CD8-positive, alpha-beta memory T cell (primary cell): ENCODE data around the gene VWC2L. TPM values are rescaled to one million over a fixed set of nuclear protein-coding genes. Genes with fewer than 3 reads are reported as not detected.
A peak's percentile ranks its signal among the peaks of the same experiment; 100 is the strongest.

Source experiments
- CTCF ChIA-PET: fragments of 350-600 bp; sonication (Branson Sonifier 250); formaldehyde crosslinking; loops from one replicate; lab custom pipeline; 2021; ENCODE audit warnings: antibody characterized with exemption; lab: Charles Lee
- POLR2A ChIA-PET: fragments of 350-600 bp; sonication (Branson Sonifier 250); formaldehyde crosslinking; loops from one replicate; lab custom pipeline; 2021; ENCODE audit warnings: antibody characterized with exemption; lab: Charles Lee
- DNase-seq, 5 donors: peaks; one replicate each; pipeline versions ENCODE4 v3.0.0 to v3.0.0-alpha.2; 2020 to 2022; ENCODE audit warnings: mixed read lengths in 1 of 5
- H3K27ac ChIP-seq: one replicate; pipeline ENCODE4 v1.7.0; 2013; ENCODE audit warnings: low read depth, mild to moderate bottlenecking, low read length, moderate library complexity
- H3K27me3 ChIP-seq: 2 replicates; pipeline ENCODE4 v1.7.0; 2013; ENCODE audit warnings: low read length, mild to moderate bottlenecking; ENCODE audit not compliant: insufficient read depth, poor library complexity, severe bottlenecking
- H3K36me3 ChIP-seq: 2 replicates; pipeline ENCODE4 v1.7.0; 2013; ENCODE audit warnings: mild to moderate bottlenecking, low read length, moderate library complexity; ENCODE audit not compliant: insufficient read depth
- H3K4me1 ChIP-seq: 2 replicates; pipeline ENCODE4 v1.7.0; 2013; ENCODE audit warnings: mild to moderate bottlenecking, low read length, moderate library complexity; ENCODE audit not compliant: insufficient read depth
- H3K4me3 ChIP-seq: 2 replicates; pipeline ENCODE4 v1.7.0; 2013; ENCODE audit warnings: mild to moderate bottlenecking, low read length
- H3K9me3 ChIP-seq: 2 replicates; pipeline ENCODE4 v1.7.0; 2013; ENCODE audit warnings: mild to moderate bottlenecking, low read length
- H3K27ac Mint-ChIP-seq, 8 donors: one replicate each; pipeline ENCODE4 v1.8.0; 2020 to 2021; ENCODE audit warnings: mixed read lengths in 8 of 8, mild to moderate bottlenecking in 6 of 8, inconsistent platforms in 3 of 8, moderate library complexity in 3 of 8
- H3K27me3 Mint-ChIP-seq, 2 donors: one replicate each; pipeline ENCODE4 v1.8.0; 2020 to 2021; ENCODE audit warnings: mixed read lengths in 2 of 2, mild to moderate bottlenecking in 1 of 2, moderate library complexity in 1 of 2
- H3K36me3 Mint-ChIP-seq, 3 donors: one replicate each; pipeline ENCODE4 v1.8.0; 2020 to 2021; ENCODE audit warnings: mixed read lengths in 3 of 3, inconsistent platforms in 1 of 3, mild to moderate bottlenecking in 1 of 3
- H3K4me1 Mint-ChIP-seq, 3 donors: one replicate each; pipeline ENCODE4 v1.8.0; 2020 to 2021; ENCODE audit warnings: mixed read lengths in 3 of 3, inconsistent platforms in 1 of 3, mild to moderate bottlenecking in 1 of 3
- H3K4me3 Mint-ChIP-seq, 7 donors: one replicate each; pipeline ENCODE4 v1.8.0; 2020 to 2021; ENCODE audit warnings: mixed read lengths in 7 of 7, mild to moderate bottlenecking in 6 of 7, moderate library complexity in 4 of 7, inconsistent platforms in 2 of 7
- H3K9me3 Mint-ChIP-seq, 5 donors: one replicate each; pipeline ENCODE4 v1.8.0; 2020 to 2022; ENCODE audit warnings: mixed read lengths in 5 of 5, mild to moderate bottlenecking in 3 of 5, moderate library complexity in 2 of 5, inconsistent platforms in 1 of 5
- polyA plus RNA-seq: library from polyadenylated mRNA; unstranded; fragments of 300-500 nt; fragmentation: Illumina TruSeq; gene quantifications from one replicate; pipeline ENCODE4 v1.2.3, GENCODE V29; 2021
- total RNA-seq, 2 experiments: library from RNA; stranded (reverse); gene quantifications; one replicate each; pipeline ENCODE4 v1.2.3, GENCODE V29; 2021

Gene VWC2L
- total RNA-seq (not detected), polyA plus RNA-seq (not detected)

DNA sequence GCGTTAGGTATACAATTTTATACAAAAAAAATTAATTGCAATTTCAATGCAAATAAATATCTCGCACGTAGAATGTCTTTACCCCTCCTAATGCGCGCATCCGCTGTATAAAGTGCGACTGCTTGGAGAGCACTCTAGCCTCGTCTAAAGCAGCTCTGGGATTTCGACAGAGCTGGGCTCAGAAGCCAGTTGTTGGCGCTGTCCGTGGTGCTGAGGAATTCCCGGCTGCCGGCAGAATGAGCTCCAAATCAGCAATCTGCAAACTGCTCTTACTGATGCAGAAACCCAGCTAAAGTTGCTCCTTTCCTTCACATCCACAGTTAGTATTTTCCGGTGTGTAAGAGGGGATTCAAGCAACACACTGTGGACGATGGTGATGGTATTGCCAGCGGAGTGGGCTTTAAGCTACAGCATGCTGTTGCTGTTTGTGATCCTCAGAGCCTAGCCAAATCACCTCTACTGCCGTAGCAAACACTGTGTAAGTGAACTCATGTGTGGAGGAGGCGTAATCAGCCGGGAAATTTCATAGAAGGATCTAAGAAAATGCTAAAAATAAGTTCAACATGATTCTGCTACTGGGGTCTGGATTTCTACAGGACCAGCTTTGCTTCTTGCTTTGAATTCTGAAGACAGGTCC is at the start of gene VWC2L:
VWC2L (plus strand) TSS at position 137 of the 637 bp plus-strand sequence. CDS start 3,140 bp downstream, outside the sequence.
- POLR2A ChIA-PET, result no interaction called here
- H3K4me1 Mint-ChIP-seq, result no peaks in the 10 kb centered on the region
- no peaks in the 10 kb centered on the region for H3K36me3 ChIP-seq
- peaks cover 0 to 3% (median 0%) of the 10 kb centered on the region in 5 donors for H3K9me3 Mint-ChIP-seq
- peaks cover 0 to 2% of the 10 kb centered on the region in 2 donors for H3K27me3 Mint-ChIP-seq
- H3K9me3 ChIP-seq, result no peaks in the 10 kb centered on the region
- H3K27ac ChIP-seq, result no peak within 1 kb of the TSS
- DNase-seq, result peak in 2 of 5 donors; percentile 0 to 40
- no peak within 1 kb of the TSS for H3K27ac Mint-ChIP-seq
- H3K27me3 ChIP-seq, result no peaks in the 10 kb centered on the region
- CTCF ChIA-PET, result no interaction called here
- H3K4me3 ChIP-seq, result no peak within 1 kb of the TSS
- H3K4me1 ChIP-seq, result no peaks in the 10 kb centered on the region
- H3K4me3 Mint-ChIP-seq, result no peak within 1 kb of the TSS
- H3K36me3 Mint-ChIP-seq, result no peaks in the 10 kb centered on the region

DNA sequence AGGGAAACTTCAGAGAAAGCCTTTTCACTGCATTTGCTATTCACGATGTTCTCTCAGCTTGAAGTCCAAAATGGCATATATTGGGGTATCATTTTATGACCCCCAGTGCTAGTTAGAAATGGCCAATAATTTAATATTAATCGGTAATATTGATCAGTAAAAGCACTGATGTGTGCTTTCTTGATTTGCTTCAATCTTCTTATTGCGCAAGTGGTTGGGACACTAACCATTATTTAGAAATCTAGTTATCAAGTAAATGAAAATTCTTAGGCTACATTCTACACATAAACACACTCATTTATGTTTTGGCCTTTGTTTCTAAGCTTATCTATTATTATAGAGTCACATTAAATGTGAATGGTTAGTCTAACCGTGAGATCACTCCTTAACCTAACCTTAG is 49.7 kb upstream of the VWC2L start:
- POLR2A ChIA-PET, result no interaction called here
- Mint-ChIP-seq H3K4me1 (no peaks in the 10 kb centered on the region), H3K36me3 (no peaks in the 10 kb centered on the region)

DNA sequence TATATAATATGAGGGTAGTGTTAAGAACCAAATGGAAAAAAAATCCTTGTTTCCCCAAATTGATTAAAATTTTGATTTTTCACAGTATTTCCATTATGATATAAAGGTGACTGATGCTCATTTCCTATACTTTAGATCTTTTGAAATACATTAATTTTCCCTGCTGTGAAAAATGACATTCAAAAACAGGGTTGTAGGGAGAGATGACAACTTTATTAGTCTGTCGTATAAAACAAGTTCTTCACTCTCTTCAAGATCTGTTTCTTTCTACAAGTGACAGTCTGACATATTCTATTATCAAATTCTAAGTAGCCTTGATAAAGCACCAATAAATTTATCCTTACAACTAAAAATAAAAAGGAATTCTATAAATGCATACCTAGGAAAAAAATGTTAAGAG is 45.3 kb upstream of the VWC2L start:
- H3K36me3 Mint-ChIP-seq, result no peaks in the 10 kb centered on the region
- POLR2A ChIA-PET, result no interaction called here

More for the DNA sequence above, 49.7 kb upstream of the VWC2L start:
- Histone ChIP-seq H3K27me3 (no peaks in the 10 kb centered on the region), H3K36me3 (no peaks in the 10 kb centered on the region), H3K4me3 (no peak overlapping the region), H3K4me1 (no peaks in the 10 kb centered on the region), H3K27ac (no peak overlapping the region), H3K9me3 (no peaks in the 10 kb centered on the region)
- no peak for DNase-seq
- no peak overlapping the region for H3K27ac Mint-ChIP-seq
- H3K9me3 Mint-ChIP-seq, result peaks cover 3 to 17% (median 10%) of the 10 kb centered on the region in 5 donors
- H3K4me3 Mint-ChIP-seq, result no peak overlapping the region
- CTCF ChIA-PET, result no interaction called here
- no peaks in the 10 kb centered on the region for H3K27me3 Mint-ChIP-seq

DNA sequence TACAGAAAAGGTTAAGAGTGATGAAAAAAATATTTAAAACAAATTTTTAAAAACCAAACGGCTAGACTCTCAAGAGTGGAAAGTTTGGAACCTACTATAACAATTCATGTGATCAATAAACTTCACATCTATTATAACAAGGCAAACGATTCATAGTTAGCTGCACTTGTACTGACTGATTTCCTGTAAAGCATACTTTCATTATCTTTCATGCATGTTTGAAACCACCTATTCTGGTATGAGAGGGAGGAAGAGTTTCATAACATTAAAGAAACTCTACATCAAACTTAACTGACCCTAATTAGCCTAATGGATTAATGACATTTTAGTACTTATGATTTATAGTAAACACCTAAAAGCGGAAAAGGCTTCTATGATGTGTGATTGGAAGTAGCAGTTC is 43.7 kb upstream of the VWC2L start:
- no peak overlapping the region for H3K27ac ChIP-seq
- H3K9me3 ChIP-seq, result no peaks in the 10 kb centered on the region
- Mint-ChIP-seq H3K9me3 (peaks cover 0 to 3% (median 0%) of the 10 kb centered on the region in 5 donors), H3K27ac (no peak overlapping the region), H3K27me3 (no peaks in the 10 kb centered on the region), H3K4me1 (no peaks in the 10 kb centered on the region), H3K4me3 (no peak overlapping the region), H3K36me3 (no peaks in the 10 kb centered on the region)
- H3K27me3 ChIP-seq, result no peaks in the 10 kb centered on the region
- no peaks in the 10 kb centered on the region for H3K4me1 ChIP-seq
- H3K4me3 ChIP-seq, result no peak overlapping the region
- ChIA-PET POLR2A (no interaction called here), CTCF (no interaction called here)
- no peak for DNase-seq
- H3K36me3 ChIP-seq, result no peaks in the 10 kb centered on the region

More for the DNA sequence above, 45.3 kb upstream of the VWC2L start:
- Histone ChIP-seq H3K36me3 (no peaks in the 10 kb centered on the region), H3K9me3 (no peaks in the 10 kb centered on the region), H3K27me3 (no peaks in the 10 kb centered on the region), H3K4me1 (no peaks in the 10 kb centered on the region), H3K27ac (no peak overlapping the region), H3K4me3 (no peak overlapping the region)
- Mint-ChIP-seq H3K27ac (no peak overlapping the region), H3K27me3 (no peaks in the 10 kb centered on the region), H3K4me3 (no peak overlapping the region), H3K9me3 (peaks cover 0 to 8% (median 2%) of the 10 kb centered on the region in 5 donors), H3K4me1 (no peaks in the 10 kb centered on the region)
- DNase-seq, result no peak
- CTCF ChIA-PET, result no interaction called here

DNA sequence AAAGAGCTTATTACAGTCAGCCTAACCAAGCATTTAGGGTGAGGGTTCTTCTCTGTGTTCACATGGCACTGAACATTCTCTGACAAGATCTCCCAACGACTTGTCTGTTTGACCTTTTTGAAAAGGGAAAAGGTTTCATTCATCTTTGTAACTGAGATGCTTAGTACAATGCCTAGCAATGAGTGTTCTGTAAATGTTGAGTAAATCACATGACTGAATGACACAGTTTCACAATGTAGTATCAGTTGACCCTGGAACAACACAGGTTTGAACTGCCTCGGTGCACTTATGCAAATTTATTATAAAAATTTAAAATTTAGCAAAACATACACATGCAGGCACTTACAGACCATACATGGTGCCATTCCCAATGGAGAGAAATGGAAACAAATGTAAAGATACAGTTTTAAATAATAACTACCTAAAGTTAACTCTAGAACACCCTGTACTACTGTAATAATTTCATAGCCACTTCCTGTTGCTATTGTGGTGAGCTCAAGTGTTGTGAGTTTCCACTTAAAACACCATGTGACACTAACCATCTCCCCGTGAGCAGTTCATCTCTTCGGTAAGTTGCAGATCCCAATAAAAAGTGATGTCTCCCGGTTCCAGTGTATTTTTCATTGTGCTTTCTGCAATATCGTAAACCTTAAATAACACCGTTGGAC is 34.1 kb upstream of the VWC2L start:
- Histone ChIP-seq H3K4me1 (no peaks in the 10 kb centered on the region), H3K4me3 (no peak overlapping the region), H3K27ac (no peak overlapping the region), H3K9me3 (no peaks in the 10 kb centered on the region), H3K36me3 (no peaks in the 10 kb centered on the region), H3K27me3 (no peaks in the 10 kb centered on the region)
- H3K27ac Mint-ChIP-seq, result no peak overlapping the region
- DNase-seq, result no peak
- POLR2A ChIA-PET, result no interaction called here
- no peaks in the 10 kb centered on the region for H3K27me3 Mint-ChIP-seq
- no peaks in the 10 kb centered on the region for H3K36me3 Mint-ChIP-seq
- no peaks in the 10 kb centered on the region for H3K9me3 Mint-ChIP-seq
- CTCF ChIA-PET, result no interaction called here
- H3K4me1 Mint-ChIP-seq, result no peaks in the 10 kb centered on the region
- no peak overlapping the region for H3K4me3 Mint-ChIP-seq

DNA sequence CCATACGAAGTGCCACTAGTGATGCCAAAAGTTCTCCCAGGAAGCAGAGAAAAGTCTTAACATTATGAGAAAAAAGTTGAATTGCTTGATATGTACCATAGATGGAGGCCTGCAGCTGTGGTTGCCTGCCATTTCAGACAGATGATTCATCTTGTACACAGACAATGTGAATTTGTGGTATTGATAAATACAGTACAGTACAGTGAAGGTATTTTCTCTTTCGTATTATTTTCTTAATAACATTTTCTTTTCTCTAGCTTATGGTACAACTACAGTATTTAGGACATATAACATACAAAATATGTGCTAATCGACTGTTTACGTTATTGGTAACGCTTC is 33.6 kb upstream of the VWC2L start:
- H3K36me3 Mint-ChIP-seq, result no peaks in the 10 kb centered on the region
- ChIA-PET POLR2A (no interaction called here), CTCF (no interaction called here)
- H3K27ac Mint-ChIP-seq, result no peak overlapping the region
- no peaks in the 10 kb centered on the region for H3K4me1 Mint-ChIP-seq
- H3K4me1 ChIP-seq, result no peaks in the 10 kb centered on the region
- DNase-seq, result no peak
- H3K4me3 Mint-ChIP-seq, result no peak overlapping the region
- H3K27ac ChIP-seq, result no peak overlapping the region
- no peaks in the 10 kb centered on the region for H3K36me3 ChIP-seq
- H3K4me3 ChIP-seq, result no peak overlapping the region
- no peaks in the 10 kb centered on the region for H3K27me3 Mint-ChIP-seq
- no peaks in the 10 kb centered on the region for H3K27me3 ChIP-seq
- no peaks in the 10 kb centered on the region for H3K9me3 ChIP-seq
- H3K9me3 Mint-ChIP-seq, result no peaks in the 10 kb centered on the region

DNA sequence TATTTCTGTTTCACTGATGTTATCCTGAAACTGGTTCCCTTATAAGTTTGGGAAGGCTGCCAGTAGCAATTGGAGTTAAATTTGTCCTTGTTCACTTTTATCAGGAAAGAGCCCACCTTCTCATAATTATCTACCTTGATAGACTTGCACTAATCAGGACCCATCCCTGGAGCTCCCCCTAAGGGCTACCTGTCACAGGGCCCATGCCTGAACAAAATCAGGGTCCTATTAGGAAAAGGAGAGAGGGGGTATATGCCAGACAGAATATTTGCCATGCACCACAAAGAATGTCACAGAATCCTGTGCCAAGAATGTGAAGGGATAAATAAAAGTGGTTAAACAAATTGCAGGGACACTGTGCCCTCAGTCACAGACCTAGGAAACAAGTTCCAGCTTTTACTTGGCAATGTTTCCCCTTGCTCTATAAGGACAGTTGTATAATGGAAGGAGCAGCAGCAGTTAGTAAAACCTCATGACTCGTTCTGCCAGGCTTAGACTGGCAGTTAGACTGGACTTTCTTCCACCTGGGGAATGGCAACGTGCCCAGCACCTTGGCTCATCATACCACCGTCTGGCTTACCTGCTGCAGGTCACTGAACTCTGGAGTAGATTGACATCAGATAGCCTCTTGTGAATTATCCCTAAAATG is 32.3 kb upstream of the VWC2L start:
- H3K4me3 Mint-ChIP-seq, result no peak overlapping the region
- H3K27me3 Mint-ChIP-seq, result no peaks in the 10 kb centered on the region

DNA sequence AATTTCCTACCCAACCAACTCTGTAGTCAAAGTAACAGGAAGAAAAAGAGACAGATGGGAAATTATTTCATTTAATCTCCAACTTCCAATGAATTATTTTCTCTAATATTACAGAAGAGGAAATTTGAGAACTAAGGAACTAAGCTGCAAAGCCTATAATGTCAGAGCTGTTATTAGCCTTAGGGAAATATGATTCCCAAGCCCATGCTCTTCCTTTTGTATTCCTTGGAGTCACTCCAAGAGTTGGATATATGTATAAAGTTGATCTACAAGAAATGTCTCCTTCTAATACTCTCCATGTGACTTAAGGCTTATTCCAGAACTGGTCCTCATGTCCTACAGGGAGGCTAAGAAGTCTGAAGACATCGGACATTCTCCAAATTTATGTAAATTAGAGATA is 31.6 kb upstream of the VWC2L start:
- Histone ChIP-seq H3K9me3 (no peaks in the 10 kb centered on the region), H3K36me3 (no peaks in the 10 kb centered on the region), H3K27me3 (no peaks in the 10 kb centered on the region), H3K27ac (no peak overlapping the region), H3K4me3 (no peak overlapping the region), H3K4me1 (no peaks in the 10 kb centered on the region)
- ChIA-PET CTCF (no interaction called here), POLR2A (no interaction called here)
- DNase-seq, result no peak
- H3K4me1 Mint-ChIP-seq, result no peaks in the 10 kb centered on the region
- no peaks in the 10 kb centered on the region for H3K36me3 Mint-ChIP-seq
- H3K27me3 Mint-ChIP-seq, result no peaks in the 10 kb centered on the region
- no peak overlapping the region for H3K27ac Mint-ChIP-seq
- H3K4me3 Mint-ChIP-seq, result no peak overlapping the region
- peaks cover 0 to 2% (median 0%) of the 10 kb centered on the region in 5 donors for H3K9me3 Mint-ChIP-seq

More for the DNA sequence above, 32.3 kb upstream of the VWC2L start:
- Mint-ChIP-seq H3K27ac (no peak overlapping the region), H3K4me1 (no peaks in the 10 kb centered on the region), H3K36me3 (no peaks in the 10 kb centered on the region), H3K9me3 (peaks cover 0 to 2% (median 0%) of the 10 kb centered on the region in 5 donors)
- ChIA-PET CTCF (no interaction called here), POLR2A (no interaction called here)
- H3K27me3 ChIP-seq, result no peaks in the 10 kb centered on the region
- no peaks in the 10 kb centered on the region for H3K36me3 ChIP-seq
- no peak for DNase-seq
- H3K4me1 ChIP-seq, result no peaks in the 10 kb centered on the region
- no peak overlapping the region for H3K4me3 ChIP-seq
- H3K9me3 ChIP-seq, result no peaks in the 10 kb centered on the region
- H3K27ac ChIP-seq, result no peak overlapping the region
